ENCODE data around the gene VIPR2.
"Not testable (repeated sequence)": the region's sequence is repeated elsewhere in the genome, so short reads cannot be mapped to it uniquely, and the experiment has no call there.

Gene VIPR2, protein sequence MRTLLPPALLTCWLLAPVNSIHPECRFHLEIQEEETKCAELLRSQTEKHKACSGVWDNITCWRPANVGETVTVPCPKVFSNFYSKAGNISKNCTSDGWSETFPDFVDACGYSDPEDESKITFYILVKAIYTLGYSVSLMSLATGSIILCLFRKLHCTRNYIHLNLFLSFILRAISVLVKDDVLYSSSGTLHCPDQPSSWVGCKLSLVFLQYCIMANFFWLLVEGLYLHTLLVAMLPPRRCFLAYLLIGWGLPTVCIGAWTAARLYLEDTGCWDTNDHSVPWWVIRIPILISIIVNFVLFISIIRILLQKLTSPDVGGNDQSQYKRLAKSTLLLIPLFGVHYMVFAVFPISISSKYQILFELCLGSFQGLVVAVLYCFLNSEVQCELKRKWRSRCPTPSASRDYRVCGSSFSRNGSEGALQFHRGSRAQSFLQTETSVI

DNA sequence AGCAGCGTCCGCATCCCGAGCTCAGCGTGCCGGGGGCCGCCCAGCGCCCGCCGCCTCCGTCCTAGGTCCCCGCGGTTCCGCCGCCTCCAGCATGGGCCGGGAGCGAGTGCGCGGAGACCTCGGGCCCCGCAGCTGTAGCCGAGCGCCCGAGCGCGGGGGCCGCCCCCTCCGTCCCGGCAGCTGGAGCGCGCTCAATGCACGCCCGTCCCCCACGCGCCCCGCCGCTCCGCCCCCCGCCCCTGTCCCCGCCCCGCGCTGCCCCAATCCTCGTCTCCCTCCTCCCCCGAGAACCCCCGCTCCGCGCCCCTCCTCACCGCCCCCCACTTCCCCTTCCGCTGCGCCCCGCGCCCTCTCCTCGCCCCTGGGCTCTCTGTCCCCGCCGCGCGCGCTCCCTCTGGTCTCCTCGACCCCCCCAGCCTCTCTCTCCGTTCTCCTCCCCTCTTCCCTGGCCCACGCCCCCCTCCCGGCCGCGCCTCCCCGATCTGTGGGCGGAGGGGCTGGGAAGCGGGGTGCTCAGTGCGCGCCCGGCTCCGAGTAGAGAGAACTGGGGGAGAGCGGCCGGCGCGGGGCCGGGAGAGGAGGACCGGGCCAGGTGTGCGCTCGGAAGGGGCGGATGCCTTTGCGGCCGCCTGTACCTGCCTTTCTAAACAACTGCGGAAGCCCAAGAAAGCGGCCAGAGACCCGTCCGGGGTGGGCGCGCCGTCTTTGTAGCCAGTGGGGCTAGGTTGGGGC lies at the start of gene VIPR2:
TSS of gene VIPR2 (minus strand) at position 110 of the 732 bp plus-strand sequence. CDS start at position 14, 96 bp downstream.
- Histone ChIP-seq H3K9me3 (ENCODE audit: control insufficient read depth, low read length) (no peaks in the 10 kb centered on the region), H3K27me3 (replicated peaks; ENCODE audit: control insufficient read depth, insufficient read depth, low read length) (peaks cover 48% of the 10 kb centered on the region), H3K4me1 (ENCODE audit: control insufficient read depth, insufficient read depth, low read length) (no peaks in the 10 kb centered on the region), H3K36me3 (ENCODE audit: control insufficient read depth, insufficient read depth, low read length, severe bottlenecking) (no peaks in the 10 kb centered on the region), H3K4me3 (ENCODE audit: low read length) (peak within 1 kb of the TSS; percentile 44), H3K9ac (ENCODE audit: low read length) (no peak within 1 kb of the TSS)
- DNase-seq (ENCODE audit: low read depth): no peak

DNA sequence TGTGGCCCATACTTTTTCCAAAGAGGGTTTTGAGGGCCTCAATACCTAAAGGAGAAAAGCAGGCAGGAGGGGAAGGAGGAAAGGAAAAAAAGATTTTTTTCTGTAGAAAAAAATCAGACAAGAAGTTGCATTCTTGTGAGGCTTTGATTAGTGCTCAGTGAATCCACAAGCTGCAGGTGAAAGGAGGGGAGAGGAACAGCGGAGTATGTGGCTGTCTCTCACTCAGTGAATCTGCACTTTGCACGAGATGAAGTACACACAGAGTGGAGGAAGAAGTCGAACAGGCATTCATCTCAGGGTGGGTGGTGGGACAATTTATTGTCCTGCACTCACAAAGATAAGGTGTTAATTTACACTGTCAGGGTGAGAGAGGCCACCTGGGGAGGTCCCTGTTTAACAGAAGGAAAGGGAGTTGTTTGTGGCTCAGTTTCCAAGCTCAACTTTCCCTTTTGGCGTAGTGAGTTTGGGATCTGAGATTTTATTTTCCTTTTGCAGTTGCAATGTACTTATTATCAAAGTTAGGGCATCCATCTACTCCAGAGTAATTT lies 49.0 kb upstream of the VIPR2 start:
- Histone ChIP-seq H3K9ac (ENCODE audit: low read length) (no peak overlapping the region), H3K9me3 (ENCODE audit: control insufficient read depth, low read length) (peaks cover 8% of the 10 kb centered on the region), H3K36me3 (ENCODE audit: control insufficient read depth, insufficient read depth, low read length, severe bottlenecking) (no peaks in the 10 kb centered on the region), H3K4me1 (ENCODE audit: control insufficient read depth, insufficient read depth, low read length) (no peaks in the 10 kb centered on the region), H3K4me3 (ENCODE audit: low read length) (no peak overlapping the region), H3K27me3 (replicated peaks; ENCODE audit: control insufficient read depth, insufficient read depth, low read length) (no peaks in the 10 kb centered on the region)
- DNase-seq (ENCODE audit: low read depth): no peak

DNA sequence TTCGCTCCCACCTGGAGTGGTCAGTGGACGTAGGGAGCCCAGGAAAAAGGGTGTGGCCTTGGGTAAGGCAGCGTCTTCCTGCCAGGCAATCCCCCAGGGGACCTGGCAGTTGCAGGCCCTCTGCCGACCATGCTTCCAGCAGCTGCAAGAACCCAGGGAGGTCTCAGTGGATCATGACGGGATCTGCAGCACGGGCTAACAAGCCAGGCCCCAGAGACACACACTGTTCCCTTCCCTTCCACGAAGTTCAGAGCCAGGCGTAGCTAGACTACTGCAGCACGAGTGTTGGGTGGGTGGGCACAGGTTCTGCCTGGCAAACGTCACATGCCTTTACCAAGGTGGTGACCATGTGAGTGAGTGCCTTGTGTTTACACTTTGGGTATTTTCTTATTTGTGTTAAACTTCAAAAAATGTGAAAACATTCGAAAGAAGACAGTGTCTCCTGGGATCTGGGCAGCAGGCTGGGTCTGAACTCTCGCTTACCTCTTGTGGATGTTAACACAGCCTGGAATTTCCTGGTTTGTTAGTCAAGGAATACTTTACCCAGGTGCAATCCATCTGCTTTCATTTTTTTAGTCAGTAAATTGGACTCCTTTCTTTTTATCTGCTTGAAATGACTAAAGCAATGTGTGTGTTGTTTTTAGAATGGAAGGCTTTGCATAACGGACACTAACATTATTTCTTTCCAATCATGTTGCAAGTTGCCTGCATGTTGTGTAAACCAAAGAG lies 48.2 kb upstream of the VIPR2 start:
- H3K9me3 ChIP-seq (ENCODE audit: control insufficient read depth, low read length): peaks cover 15% of the 10 kb centered on the region
- no peak for DNase-seq (ENCODE audit: low read depth)

DNA sequence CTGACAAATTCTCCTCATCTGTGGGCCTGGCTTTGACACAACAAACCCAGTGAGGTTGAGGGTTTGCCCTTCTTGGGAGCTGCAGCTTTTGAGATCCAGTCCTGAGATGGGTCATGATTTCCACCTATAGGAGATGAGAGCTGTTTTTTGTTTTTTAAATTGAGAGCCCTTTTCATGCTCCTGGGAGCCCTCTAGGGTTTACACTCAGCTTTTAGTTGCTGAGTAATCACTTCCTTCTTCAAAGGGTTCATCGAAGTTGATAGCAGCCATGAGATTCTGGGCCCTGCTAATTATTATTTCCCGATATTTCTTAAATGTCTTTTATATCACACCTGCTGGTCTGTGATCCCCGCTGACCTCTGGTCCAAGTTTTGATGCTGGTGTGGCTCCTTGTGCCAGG lies 47.3 kb upstream of the VIPR2 start:
- DNase-seq (ENCODE audit: low read depth): no peak
- peaks cover 19% of the 10 kb centered on the region for H3K9me3 ChIP-seq (ENCODE audit: control insufficient read depth, low read length)

More for the DNA sequence above, 48.2 kb upstream of the VIPR2 start:
- H3K4me1 ChIP-seq (ENCODE audit: control insufficient read depth, insufficient read depth, low read length): no peaks in the 10 kb centered on the region
- H3K27me3 ChIP-seq (replicated peaks; ENCODE audit: control insufficient read depth, insufficient read depth, low read length): no peaks in the 10 kb centered on the region
- H3K9ac ChIP-seq (ENCODE audit: low read length): no peak overlapping the region
- no peaks in the 10 kb centered on the region for H3K36me3 ChIP-seq (ENCODE audit: control insufficient read depth, insufficient read depth, low read length, severe bottlenecking)
- H3K4me3 ChIP-seq (ENCODE audit: low read length): no peak overlapping the region

DNA sequence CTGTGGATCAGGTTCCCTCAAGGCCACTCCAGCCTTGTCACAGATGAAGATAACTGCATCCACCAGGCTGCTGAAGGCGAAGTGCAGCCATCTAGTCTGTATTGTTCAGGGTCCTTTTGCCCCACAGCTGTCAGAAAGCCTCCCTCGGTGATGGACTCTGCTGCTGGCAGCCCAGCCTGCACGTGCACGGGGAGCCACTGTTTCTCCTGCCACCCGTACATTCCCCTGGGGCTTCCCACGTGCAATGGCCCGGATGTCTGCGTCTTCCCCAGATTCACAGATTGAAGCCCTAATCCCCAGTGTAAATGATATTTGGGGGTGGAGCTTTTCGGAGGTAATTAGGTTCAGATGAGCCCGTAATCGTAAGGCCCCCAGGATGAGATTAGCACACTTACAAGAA lies 46.6 kb upstream of the VIPR2 start:
- no peak overlapping the region for H3K4me3 ChIP-seq (ENCODE audit: low read length)
- no peaks in the 10 kb centered on the region for H3K27me3 ChIP-seq (replicated peaks; ENCODE audit: control insufficient read depth, insufficient read depth, low read length)

More for the DNA sequence above, 47.3 kb upstream of the VIPR2 start:
- H3K36me3 ChIP-seq (ENCODE audit: control insufficient read depth, insufficient read depth, low read length, severe bottlenecking): no peaks in the 10 kb centered on the region
- H3K27me3 ChIP-seq (replicated peaks; ENCODE audit: control insufficient read depth, insufficient read depth, low read length): no peaks in the 10 kb centered on the region
- H3K9ac ChIP-seq (ENCODE audit: low read length): no peak overlapping the region
- no peaks in the 10 kb centered on the region for H3K4me1 ChIP-seq (ENCODE audit: control insufficient read depth, insufficient read depth, low read length)
- H3K4me3 ChIP-seq (ENCODE audit: low read length): no peak overlapping the region

DNA sequence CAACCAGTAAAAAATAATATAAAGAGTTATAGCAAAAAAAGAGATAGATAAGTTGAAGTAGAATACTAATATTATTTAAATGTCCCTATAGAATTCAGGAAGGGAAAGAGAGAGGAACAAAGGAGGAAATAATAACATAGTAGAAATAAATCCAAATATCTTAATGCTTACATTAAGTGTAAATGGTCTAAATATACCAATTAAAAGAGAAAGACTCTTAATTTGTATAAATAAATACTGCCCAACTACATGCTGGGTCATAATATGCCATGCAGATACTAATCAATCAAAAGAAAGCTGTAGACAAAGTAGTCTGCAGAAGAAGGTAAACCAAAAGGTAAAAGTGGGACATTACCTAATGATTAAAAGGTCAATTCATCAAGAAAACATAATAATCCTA lies 43.3 kb upstream of the VIPR2 start:
- H3K27me3 ChIP-seq (replicated peaks; ENCODE audit: control insufficient read depth, insufficient read depth, low read length): no peaks in the 10 kb centered on the region
- no peak overlapping the region for H3K4me3 ChIP-seq (ENCODE audit: low read length)
- H3K9ac ChIP-seq (ENCODE audit: low read length): no peak overlapping the region
- no peak for DNase-seq (ENCODE audit: low read depth)
- no peaks in the 10 kb centered on the region for H3K36me3 ChIP-seq (ENCODE audit: control insufficient read depth, insufficient read depth, low read length, severe bottlenecking)
- H3K9me3 ChIP-seq (ENCODE audit: control insufficient read depth, low read length): peaks cover 19% of the 10 kb centered on the region
- H3K4me1 ChIP-seq (ENCODE audit: control insufficient read depth, insufficient read depth, low read length): no peaks in the 10 kb centered on the region

More for the DNA sequence above, 46.6 kb upstream of the VIPR2 start:
- DNase-seq (ENCODE audit: low read depth): no peak
- Histone ChIP-seq H3K36me3 (ENCODE audit: control insufficient read depth, insufficient read depth, low read length, severe bottlenecking) (no peaks in the 10 kb centered on the region), H3K9me3 (ENCODE audit: control insufficient read depth, low read length) (peaks cover 19% of the 10 kb centered on the region), H3K4me1 (ENCODE audit: control insufficient read depth, insufficient read depth, low read length) (no peaks in the 10 kb centered on the region), H3K9ac (ENCODE audit: low read length) (no peak overlapping the region)

DNA sequence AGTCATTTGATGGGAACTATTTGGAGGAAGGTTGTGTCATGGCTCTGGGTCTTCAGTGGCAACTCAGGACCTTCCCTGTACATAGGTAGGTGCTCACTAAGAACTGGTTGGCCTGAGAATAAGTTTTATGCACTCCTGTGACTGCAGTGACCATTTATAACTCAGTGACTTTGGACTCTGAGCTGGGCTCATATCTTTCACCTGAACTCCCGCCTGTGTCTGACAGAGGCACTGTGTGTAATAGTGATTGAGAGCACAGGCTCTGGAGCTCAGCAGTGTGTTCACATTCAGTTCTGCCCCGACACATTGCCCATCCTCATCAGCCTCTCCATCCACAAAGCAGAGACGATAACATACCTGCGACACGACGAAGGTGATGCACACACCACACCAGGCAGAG lies 34.6 kb upstream of the VIPR2 start:
- Histone ChIP-seq H3K27me3 (replicated peaks; ENCODE audit: control insufficient read depth, insufficient read depth, low read length) (no peaks in the 10 kb centered on the region), H3K4me3 (ENCODE audit: low read length) (no peak overlapping the region)

DNA sequence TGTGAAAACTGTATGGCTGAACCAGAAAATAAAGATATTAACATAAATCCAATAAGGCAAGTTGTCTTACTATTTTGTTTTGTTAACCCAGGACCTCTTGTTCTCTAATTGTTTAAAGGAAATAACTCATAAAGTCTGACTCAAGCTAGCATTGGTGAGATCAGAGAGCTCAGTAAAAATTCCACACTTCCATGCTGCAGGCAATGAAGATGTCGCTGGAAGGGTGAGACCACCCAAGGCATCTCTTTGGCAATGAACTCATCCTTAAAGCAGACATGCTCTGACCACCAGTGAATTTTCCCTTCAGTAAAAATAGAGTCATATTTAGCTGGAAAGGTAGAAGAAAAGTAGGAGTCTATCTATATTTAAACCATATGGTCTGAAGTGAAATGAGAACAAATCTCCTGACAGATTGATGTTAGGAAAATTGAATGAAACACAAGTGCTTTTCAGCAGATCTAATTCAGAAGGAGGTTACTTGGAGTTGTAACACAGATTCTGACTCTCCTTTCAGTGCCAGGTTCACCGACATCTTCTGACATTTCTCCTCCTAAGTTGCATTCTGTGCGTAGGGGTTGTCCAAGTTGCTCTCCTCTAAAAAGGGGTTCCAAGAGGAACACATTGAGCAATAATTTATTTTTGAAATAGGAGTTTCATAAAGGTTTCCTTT lies 32.8 kb upstream of the VIPR2 start:
- Histone ChIP-seq H3K9me3 (ENCODE audit: control insufficient read depth, low read length) (peaks cover 12% of the 10 kb centered on the region), H3K4me3 (ENCODE audit: low read length) (no peak overlapping the region), H3K36me3 (ENCODE audit: control insufficient read depth, insufficient read depth, low read length, severe bottlenecking) (no peaks in the 10 kb centered on the region), H3K9ac (ENCODE audit: low read length) (no peak overlapping the region), H3K4me1 (ENCODE audit: control insufficient read depth, insufficient read depth, low read length) (no peaks in the 10 kb centered on the region), H3K27me3 (replicated peaks; ENCODE audit: control insufficient read depth, insufficient read depth, low read length) (no peaks in the 10 kb centered on the region)
- DNase-seq (ENCODE audit: low read depth): no peak

More for the DNA sequence above, 34.6 kb upstream of the VIPR2 start:
- no peak overlapping the region for H3K9ac ChIP-seq (ENCODE audit: low read length)
- no peak for DNase-seq (ENCODE audit: low read depth)
- no peaks in the 10 kb centered on the region for H3K4me1 ChIP-seq (ENCODE audit: control insufficient read depth, insufficient read depth, low read length)
- peaks cover 9% of the 10 kb centered on the region for H3K9me3 ChIP-seq (ENCODE audit: control insufficient read depth, low read length)
- no peaks in the 10 kb centered on the region for H3K36me3 ChIP-seq (ENCODE audit: control insufficient read depth, insufficient read depth, low read length, severe bottlenecking)

DNA sequence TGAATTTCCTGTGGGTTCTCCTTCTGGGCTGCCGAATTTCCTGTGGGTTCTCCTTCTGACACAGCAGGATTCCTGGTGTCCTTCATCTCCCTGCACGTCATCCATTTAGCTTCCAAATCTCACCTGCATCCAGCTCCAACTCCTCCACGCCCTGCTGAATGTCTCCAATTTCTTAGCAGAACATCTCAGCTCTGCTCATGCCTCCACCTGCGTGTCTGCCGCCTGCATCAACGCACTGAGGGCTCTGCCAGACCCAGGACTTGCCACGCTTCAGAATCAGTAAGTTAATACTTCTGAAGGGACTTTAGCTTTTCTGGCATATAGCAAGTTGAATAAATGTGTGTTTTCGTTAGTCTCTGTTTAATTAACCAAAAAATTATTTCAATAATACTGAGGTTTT lies 31.1 kb upstream of the VIPR2 start:
- Histone ChIP-seq H3K4me3 (ENCODE audit: low read length) (no peak overlapping the region), H3K36me3 (ENCODE audit: control insufficient read depth, insufficient read depth, low read length, severe bottlenecking) (no peaks in the 10 kb centered on the region), H3K9ac (ENCODE audit: low read length) (no peak overlapping the region), H3K9me3 (ENCODE audit: control insufficient read depth, low read length) (peaks cover 8% of the 10 kb centered on the region), H3K27me3 (replicated peaks; ENCODE audit: control insufficient read depth, insufficient read depth, low read length) (no peaks in the 10 kb centered on the region), H3K4me1 (ENCODE audit: control insufficient read depth, insufficient read depth, low read length) (no peaks in the 10 kb centered on the region)
- no peak for DNase-seq (ENCODE audit: low read depth)

DNA sequence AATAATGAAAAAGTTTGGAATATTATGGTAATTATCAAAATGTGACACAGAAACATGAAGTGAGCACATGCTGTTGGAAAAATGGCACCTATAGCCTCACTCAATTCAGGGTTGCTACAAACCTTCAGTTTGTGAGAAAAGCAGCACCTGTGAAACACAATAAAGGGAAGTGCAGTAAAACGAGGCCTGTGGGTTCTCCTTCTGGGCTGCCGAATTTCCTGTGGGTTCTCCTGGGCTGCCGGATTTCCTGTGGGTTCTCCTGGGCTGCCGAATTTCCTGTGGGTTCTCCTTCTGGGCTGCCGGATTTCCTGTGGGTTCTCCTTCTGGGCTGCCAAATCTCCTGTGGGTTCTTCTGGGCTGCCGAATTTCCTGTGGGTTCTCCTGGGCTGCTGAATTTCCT lies 30.4 kb upstream of the VIPR2 start:
- H3K27me3 ChIP-seq (replicated peaks; ENCODE audit: control insufficient read depth, insufficient read depth, low read length); H3K36me3 ChIP-seq (ENCODE audit: control insufficient read depth, insufficient read depth, low read length, severe bottlenecking); H3K9ac ChIP-seq (ENCODE audit: low read length); DNase-seq (ENCODE audit: low read depth); H3K4me1 ChIP-seq (ENCODE audit: control insufficient read depth, insufficient read depth, low read length); H3K4me3 ChIP-seq (ENCODE audit: low read length); H3K9me3 ChIP-seq (ENCODE audit: control insufficient read depth, low read length): not testable (repeated sequence)

Data from adipocyte (in vitro differentiated cells).